Caco-2 (cell line): ENCODE measurements around the gene OST4. TPM values are rescaled to one million over a fixed set of nuclear protein-coding genes. Genes with fewer than 3 reads are reported as not detected.

Experiments
- BruUV-seq: library from RNA; stranded (reverse); fragments of 400-500 nt; replicated peaks from 2 replicates; lab custom pipeline; 2021; lab: Mats Ljungman, UMichigan
- CTCF ChIA-PET: fragments of 300-600 bp; sonication (Branson Sonifier 250); formaldehyde crosslinking; loops from one replicate; lab custom pipeline; 2022; ENCODE audit warnings: antibody characterized with exemption; lab: Charles Lee
- POLR2A ChIA-PET: fragments of 300-600 bp; sonication (Branson Sonifier 250); formaldehyde crosslinking; loops from one replicate; lab custom pipeline; 2022; ENCODE audit warnings: antibody characterized with exemption; lab: Charles Lee
- DNase-seq, 2 experiments: peaks; one replicate each; pipeline versions ENCODE4 v3.0.0 to v3.0.0-alpha.2; 2020 to 2022
- H3K27me3 ChIP-seq: replicated peaks from 2 replicates; pipeline ENCODE4 v1.6.0; 2011; ENCODE audit warnings: low read length; ENCODE audit not compliant: control insufficient read depth, insufficient read depth
- H3K36me3 ChIP-seq: 2 replicates; pipeline ENCODE4 v1.5.1; 2011; ENCODE audit warnings: low read length; ENCODE audit not compliant: control insufficient read depth, insufficient read depth
- H3K4me1 ChIP-seq: fragments of 250-450 bp; sonication (Bioruptor Pico); 2 replicates; pipeline ENCODE4 v1.5.1; 2020; ENCODE audit warnings: mild to moderate bottlenecking
- H3K4me3 ChIP-seq: 2 replicates; pipeline ENCODE4 v1.5.1; 2011; ENCODE audit warnings: low read depth, mild to moderate bottlenecking, control low read depth, low read length
- H3K9me3 ChIP-seq: fragments of 250-450 bp; sonication (Bioruptor Pico); 2 replicates; pipeline ENCODE4 v1.5.1; 2020; ENCODE audit warnings: mild to moderate bottlenecking, moderate library complexity
- H3K27ac Mint-ChIP-seq: one replicate; pipeline ENCODE4 v1.8.0; 2022; ENCODE audit warnings: mixed read lengths; ENCODE audit not compliant: unreplicated experiment
- H3K27me3 Mint-ChIP-seq: one replicate; pipeline ENCODE4 v1.8.0; 2022; ENCODE audit warnings: mixed read lengths; ENCODE audit not compliant: insufficient read depth, unreplicated experiment
- H3K36me3 Mint-ChIP-seq: one replicate; pipeline ENCODE4 v1.8.0; 2022; ENCODE audit warnings: mild to moderate bottlenecking, mixed read lengths; ENCODE audit not compliant: insufficient read depth, unreplicated experiment
- H3K4me1 Mint-ChIP-seq: one replicate; pipeline ENCODE4 v1.8.0; 2022; ENCODE audit warnings: low read depth, mixed read lengths; ENCODE audit not compliant: unreplicated experiment
- H3K4me3 Mint-ChIP-seq: one replicate; pipeline ENCODE4 v1.8.0; 2022; ENCODE audit warnings: mild to moderate bottlenecking, moderate library complexity, mixed read lengths; ENCODE audit not compliant: unreplicated experiment
- H3K9me3 Mint-ChIP-seq: one replicate; pipeline ENCODE4 v1.8.0; 2022; ENCODE audit warnings: mixed read lengths; ENCODE audit not compliant: unreplicated experiment
- CTCF ChIP-seq, 2 experiments: fragments of 200-600 bp in 1 of 2; IDR thresholded peaks; 1 replicate in 1 of 2; 2 replicates in 1 of 2; pipeline versions ENCODE4 v1.5.1 to v1.8.0; 2011 to 2022; ENCODE audit warnings: antibody characterized with exemption in 1 of 2, control low read depth in 1 of 2, inconsistent platforms in 1 of 2, low read depth in 1 of 2, low read length in 1 of 2, mild to moderate bottlenecking in 1 of 2, moderate library complexity in 1 of 2; ENCODE audit not compliant: insufficient read depth in 1 of 2, severe bottlenecking in 1 of 2, unreplicated experiment in 1 of 2
- intact Hi-C: fragments of 100-400 bp; cut with micrococcal nuclease; formaldehyde crosslinking; loops from one replicate; pipeline ENCODE4 v1.10.0; 2022; ENCODE audit not compliant: unreplicated experiment
- total RNA-seq: library from RNA; stranded (reverse); gene quantifications from 2 replicates; pipeline ENCODE4 v1.2.3, GENCODE V29; 2022

OST4 gene
- total RNA-seq, 1 experiment from 2014 or later: 237 TPM

- BruUV-seq: no TSS peak
- CTCF ChIA-PET: no interaction called here
- Histone ChIP-seq H3K27me3 (no peaks in the 10 kb centered on the region), H3K9me3 (no peaks in the 10 kb centered on the region), H3K4me1 (no peaks in the 10 kb centered on the region), H3K4me3 (no peak overlapping the region), H3K36me3 (peaks cover 2% of the 10 kb centered on the region)
- no peaks in the 10 kb centered on the region for H3K4me1 Mint-ChIP-seq
- H3K9me3 Mint-ChIP-seq: no peaks in the 10 kb centered on the region
- POLR2A ChIA-PET: no interaction called here
- no peak for DNase-seq
- no peaks in the 10 kb centered on the region for H3K27me3 Mint-ChIP-seq
- H3K4me3 Mint-ChIP-seq: no peak overlapping the region
- H3K27ac Mint-ChIP-seq: no peak overlapping the region
- peaks cover 10% of the 10 kb centered on the region for H3K36me3 Mint-ChIP-seq
- intact Hi-C loops: no loop called here
- no peak for TF ChIP-seq CTCF (IDR thresholded peaks at IDR 0.05; ENCODE audit: insufficient read depth in 1 of 2, low read depth in 1 of 2, low read length in 1 of 2, severe bottlenecking in 1 of 2, unreplicated experiment in 1 of 2)
Observed at GRCh38 chr2:27042985-27043634, 28.3 kb downstream of the OST4 start.

- no peaks in the 10 kb centered on the region for H3K9me3 ChIP-seq
- Mint-ChIP-seq H3K9me3 (no peaks in the 10 kb centered on the region), H3K27me3 (no peaks in the 10 kb centered on the region), H3K4me3 (no peak overlapping the region), H3K36me3 (peaks cover 19% of the 10 kb centered on the region), H3K27ac (no peak overlapping the region), H3K4me1 (no peaks in the 10 kb centered on the region)
- no peaks in the 10 kb centered on the region for H3K4me1 ChIP-seq
- TF ChIP-seq CTCF (IDR thresholded peaks at IDR 0.05; ENCODE audit: insufficient read depth in 1 of 2, low read depth in 1 of 2, low read length in 1 of 2, severe bottlenecking in 1 of 2, unreplicated experiment in 1 of 2): no peak
- ChIA-PET POLR2A (interaction anchor here (1.0 kb wide), 1 partner anchor 9 kb away, joined by 3 read pairs; the partner anchor contains the start of gene TMEM214), CTCF (no interaction called here)
- intact Hi-C loops: no loop called here
- no TSS peak for BruUV-seq
- H3K4me3 ChIP-seq: no peak overlapping the region
- no peak for DNase-seq
- peaks cover 2% of the 10 kb centered on the region for H3K36me3 ChIP-seq
- H3K27me3 ChIP-seq: no peaks in the 10 kb centered on the region
Observed at GRCh38 chr2:27042159-27042661, 29.2 kb downstream of the OST4 start.

GRCh38 chr2:27041752-27042151, 29.7 kb downstream of the OST4 start:
- ChIA-PET CTCF (no interaction called here), POLR2A (interaction anchor here (1.0 kb wide), 1 partner anchor 9 kb away, joined by 3 read pairs; the partner anchor contains the start of gene TMEM214)
- TF ChIP-seq CTCF (IDR thresholded peaks at IDR 0.05; ENCODE audit: insufficient read depth in 1 of 2, low read depth in 1 of 2, low read length in 1 of 2, severe bottlenecking in 1 of 2, unreplicated experiment in 1 of 2): no peak
- Histone ChIP-seq H3K9me3 (no peaks in the 10 kb centered on the region), H3K36me3 (peaks cover 2% of the 10 kb centered on the region), H3K4me1 (no peaks in the 10 kb centered on the region), H3K4me3 (no peak overlapping the region), H3K27me3 (no peaks in the 10 kb centered on the region)
- H3K36me3 Mint-ChIP-seq: peaks cover 24% of the 10 kb centered on the region
- no peak overlapping the region for H3K27ac Mint-ChIP-seq
- no TSS peak for BruUV-seq
- H3K4me1 Mint-ChIP-seq: no peaks in the 10 kb centered on the region
- no peak overlapping the region for H3K4me3 Mint-ChIP-seq
- no peaks in the 10 kb centered on the region for H3K27me3 Mint-ChIP-seq
- no peak for DNase-seq
- no peaks in the 10 kb centered on the region for H3K9me3 Mint-ChIP-seq
- intact Hi-C loops: no loop called here
